MM.1S (cell line): ENCODE results near the gene HNMT.

ENCODE experiments used
- DNase-seq: peaks from one replicate; pipeline ENCODE4 v3.0.0-alpha.2; 2015
- H2AFZ ChIP-seq: fragments of 300-600 bp; sonication (generic); 2 replicates; pipeline ENCODE4 v1.6.0; 2016; ENCODE audit warnings: antibody characterized with exemption, low read length
- H3F3A ChIP-seq: fragments of 300-600 bp; sonication (generic); 2 replicates; pipeline ENCODE4 v1.6.1; 2016; ENCODE audit warnings: mild to moderate bottlenecking, antibody characterized with exemption, low read length, moderate library complexity, mixed read lengths; ENCODE audit not compliant: insufficient read depth
- H3K27ac ChIP-seq: fragments of 300-600 bp; sonication (generic); 2 replicates; pipeline ENCODE4 v1.5.1; 2016; ENCODE audit warnings: mild to moderate bottlenecking, low read length
- H3K27me3 ChIP-seq: fragments of 300-600 bp; sonication (generic); replicated peaks from 2 replicates; pipeline ENCODE4 v1.6.0; 2016; ENCODE audit warnings: low read length; ENCODE audit not compliant: insufficient read depth
- H3K36me3 ChIP-seq: fragments of 300-600 bp; sonication (generic); replicated peaks from 2 replicates; pipeline ENCODE4 v1.6.1; 2016; ENCODE audit warnings: mild to moderate bottlenecking, low read length, mixed read lengths; ENCODE audit not compliant: insufficient read depth
- H3K4me1 ChIP-seq: fragments of 300-600 bp; sonication (generic); 2 replicates; pipeline ENCODE4 v1.6.1; 2016; ENCODE audit warnings: low read length, mixed read lengths
- H3K4me2 ChIP-seq: fragments of 300-600 bp; sonication (generic); 2 replicates; pipeline ENCODE4 v1.6.0; 2016; ENCODE audit warnings: low read depth, low read length
- H3K4me3 ChIP-seq: fragments of 300-600 bp; sonication (generic); 2 replicates; pipeline ENCODE4 v1.5.1; 2016; ENCODE audit warnings: low read length, mixed read lengths
- H3K79me2 ChIP-seq: fragments of 300-600 bp; sonication (generic); 2 replicates; pipeline ENCODE4 v1.6.1; 2016; ENCODE audit warnings: mixed run types, low read length, mixed read lengths
- H3K9ac ChIP-seq: fragments of 300-600 bp; sonication (generic); 2 replicates; pipeline ENCODE4 v1.6.1; 2016; ENCODE audit warnings: low read length, mixed read lengths
- H3K9me2 ChIP-seq: fragments of 300-600 bp; sonication (generic); replicated peaks from 2 replicates; pipeline ENCODE4 v1.6.1; 2016; ENCODE audit warnings: mild to moderate bottlenecking, low read length, mixed read lengths; ENCODE audit not compliant: insufficient read depth
- H3K9me3 ChIP-seq: fragments of 300-600 bp; sonication (generic); replicated peaks from 2 replicates; pipeline ENCODE4 v1.6.1; 2016; ENCODE audit warnings: mild to moderate bottlenecking, low read length, mixed read lengths; ENCODE audit not compliant: insufficient read depth
- H4K20me1 ChIP-seq: fragments of 300-600 bp; sonication (generic); 2 replicates; pipeline ENCODE4 v1.6.1; 2016; ENCODE audit warnings: mild to moderate bottlenecking, low read length, moderate library complexity, mixed read lengths; ENCODE audit not compliant: insufficient read depth
- CTCF ChIP-seq: fragments of 300-600 bp; sonication (generic); IDR thresholded peaks from 2 replicates; pipeline ENCODE4 v1.5.1; 2016; ENCODE audit warnings: antibody characterized with exemption, low read length, mixed read lengths
- EZH2 ChIP-seq: fragments of 300-600 bp; sonication (generic); optimal IDR thresholded peaks from 2 replicates; pipeline ENCODE3; 2017; ENCODE audit warnings: low read depth, mild to moderate bottlenecking, antibody characterized with exemption, low read length, mixed read lengths
- EZH2phosphoT487 ChIP-seq: fragments of 300-600 bp; sonication (generic); IDR thresholded peaks from 2 replicates; pipeline ENCODE4 v1.6.1; 2018; ENCODE audit warnings: antibody characterized with exemption, low read length

The HNMT gene

GRCh38 chr2:137975280-137976271 lies 11.3 kb downstream of the HNMT start:
- DNase-seq = no peak
- Histone ChIP-seq H3K9me2 (no peaks in the 10 kb centered on the region), H3K79me2 (no peaks in the 10 kb centered on the region), H4K20me1 (no peaks in the 10 kb centered on the region), H3F3A (no peaks in the 10 kb centered on the region), H3K9me3 (no peaks in the 10 kb centered on the region), H3K36me3 (no peaks in the 10 kb centered on the region), H3K4me2 (no peak overlapping the region), H3K4me1 (no peaks in the 10 kb centered on the region), H3K4me3 (no peak overlapping the region), H3K27ac (no peak overlapping the region), H3K27me3 (no peaks in the 10 kb centered on the region), H3K9ac (no peak overlapping the region), H2AFZ (no peak overlapping the region)
- TF ChIP-seq CTCF (no peak), EZH2 (no peak), EZH2phosphoT487 (no peak)

GRCh38 chr2:137976274-137976673 lies 12.0 kb downstream of the HNMT start:
- Histone ChIP-seq H3K79me2 (no peaks in the 10 kb centered on the region), H3K4me3 (no peak overlapping the region), H2AFZ (no peak overlapping the region), H3K9me3 (no peaks in the 10 kb centered on the region), H3K9ac (no peak overlapping the region), H3K27me3 (no peaks in the 10 kb centered on the region), H3F3A (no peaks in the 10 kb centered on the region), H3K27ac (no peak overlapping the region), H3K36me3 (no peaks in the 10 kb centered on the region), H3K4me1 (no peaks in the 10 kb centered on the region), H4K20me1 (no peaks in the 10 kb centered on the region), H3K9me2 (no peaks in the 10 kb centered on the region), H3K4me2 (no peak overlapping the region)
- DNase-seq = no peak
- TF ChIP-seq CTCF (no peak), EZH2 (no peak), EZH2phosphoT487 (no peak)

- no peaks in the 10 kb centered on the region for H3K27me3 ChIP-seq
Observed at GRCh38 chr2:137977790-137978189, 13.5 kb downstream of the HNMT start.

More at GRCh38 chr2:137977790-137978189, 13.5 kb downstream of the HNMT start:
- Histone ChIP-seq H3K79me2 (no peaks in the 10 kb centered on the region), H3K9me2 (no peaks in the 10 kb centered on the region), H2AFZ (no peak overlapping the region), H3K9ac (no peak overlapping the region), H3F3A (no peaks in the 10 kb centered on the region), H3K27ac (no peak overlapping the region), H3K4me3 (no peak overlapping the region), H3K9me3 (no peaks in the 10 kb centered on the region), H3K4me2 (no peak overlapping the region), H3K4me1 (no peaks in the 10 kb centered on the region), H3K36me3 (no peaks in the 10 kb centered on the region), H4K20me1 (no peaks in the 10 kb centered on the region)
- TF ChIP-seq CTCF (no peak), EZH2 (no peak), EZH2phosphoT487 (no peak)
- DNase-seq = no peak
